ENCODE data around the gene ATXN8OS. TPM values are rescaled to one million over a fixed set of nuclear protein-coding genes. Genes with fewer than 3 reads are reported as not detected.

Gene ATXN8OS
- total RNA-seq, result not detected

GRCh38 chr13:70107498-70108281, at the start of gene ATXN8OS:
Gene ATXN8OS, plus strand, starts transcription at chr13:70107826.
- Histone ChIP-seq H3K9me3 (no peaks in the 10 kb centered on the region), H3K27me3 (peaks cover 0 to 9% of the 10 kb centered on the region in 2 donors), H3K36me3 (no peaks in the 10 kb centered on the region), H3K4me1 (peaks cover 0 to 12% (median 0%) of the 10 kb centered on the region in 4 donors), H3K4me3 (no peak within 1 kb of the TSS), H3K27ac (no peak within 1 kb of the TSS)
- TF ChIP-seq CTCF (IDR thresholded peaks at IDR 0.05) (no peak), POLR2A (IDR thresholded peaks at IDR 0.05) (no peak), EP300 (IDR thresholded peaks at IDR 0.05) (no peak)
- DNase-seq (ENCODE audit: low spot score in 2 of 2), result no peak
- 2 to 3% methylated on average over 24 to 35 of the region's 53 CpGs for WGBS, 2 donors

- Histone ChIP-seq H3K4me1 (no peaks in the 10 kb centered on the region), H3K36me3 (no peaks in the 10 kb centered on the region), H3K4me3 (no peak overlapping the region), H3K27ac (no peak overlapping the region), H3K9me3 (no peaks in the 10 kb centered on the region), H3K27me3 (no peaks in the 10 kb centered on the region)
- 42 to 56% methylated on average over 4 of the region's 4 CpGs for WGBS, 2 donors
- DNase-seq (ENCODE audit: low spot score in 2 of 2), result no peak
- TF ChIP-seq EP300 (IDR thresholded peaks at IDR 0.05), result no peak
These were observed 27.6 kb upstream of the ATXN8OS start for GRCh38 chr13:70080012-70080411.

- Histone ChIP-seq H3K4me3 (no peak overlapping the region), H3K9me3 (no peaks in the 10 kb centered on the region), H3K27me3 (no peaks in the 10 kb centered on the region), H3K27ac (no peak overlapping the region), H3K4me1 (no peaks in the 10 kb centered on the region), H3K36me3 (no peaks in the 10 kb centered on the region)
- 58 to 61% methylated on average over 4 of the region's 4 CpGs for WGBS, 2 donors
- DNase-seq (ENCODE audit: low spot score in 2 of 2), result no peak
- no peak for TF ChIP-seq EP300 (IDR thresholded peaks at IDR 0.05)
- TF ChIP-seq CTCF (IDR thresholded peaks at IDR 0.05), result no peak
- TF ChIP-seq POLR2A (IDR thresholded peaks at IDR 0.05), result no peak
These were observed 20.4 kb upstream of the ATXN8OS start for GRCh38 chr13:70087247-70087646.

GRCh38 chr13:70088926-70089325, 18.7 kb upstream of the ATXN8OS start:
- no peak overlapping the region for H3K27ac ChIP-seq
- H3K27me3 ChIP-seq, result no peaks in the 10 kb centered on the region
- no peaks in the 10 kb centered on the region for H3K4me1 ChIP-seq
- no peaks in the 10 kb centered on the region for H3K9me3 ChIP-seq
- TF ChIP-seq CTCF (IDR thresholded peaks at IDR 0.05), result no peak
- no peak for TF ChIP-seq POLR2A (IDR thresholded peaks at IDR 0.05)
- no peak for TF ChIP-seq EP300 (IDR thresholded peaks at IDR 0.05)
- no peak for DNase-seq (ENCODE audit: low spot score in 2 of 2)
- 82 to 83% methylated on average over 2 of the region's 2 CpGs for WGBS, 2 donors
- H3K36me3 ChIP-seq, result no peaks in the 10 kb centered on the region
- no peak overlapping the region for H3K4me3 ChIP-seq

GRCh38 chr13:70090036-70090723, 17.4 kb upstream of the ATXN8OS start:
- 80 to 85% methylated on average over 2 of the region's 2 CpGs for WGBS, 2 donors
- H3K27ac ChIP-seq, result no peak overlapping the region
- no peaks in the 10 kb centered on the region for H3K9me3 ChIP-seq
- TF ChIP-seq EP300 (IDR thresholded peaks at IDR 0.05), result no peak
- no peak for TF ChIP-seq POLR2A (IDR thresholded peaks at IDR 0.05)
- TF ChIP-seq CTCF (IDR thresholded peaks at IDR 0.05), result no peak
- no peaks in the 10 kb centered on the region for H3K27me3 ChIP-seq
- DNase-seq (ENCODE audit: low spot score in 2 of 2), result no peak
- H3K4me1 ChIP-seq, result no peaks in the 10 kb centered on the region
- H3K36me3 ChIP-seq, result no peaks in the 10 kb centered on the region
- no peak overlapping the region for H3K4me3 ChIP-seq

All from tibial nerve (tissue), 4 donors.